Heart right ventricle (tissue), 16 donors: Measurements from ENCODE around the gene SPATA24. TPM values are rescaled to one million over a fixed set of nuclear protein-coding genes. Genes with fewer than 3 reads are reported as not detected.

ENCODE experiments used
- ATAC-seq, 8 donors: fragments of 200-7000 bp; cut with Tn5 transposase; one replicate each; pipeline ENCODE4 v1.9.1; 2020; ENCODE audit warnings: mild to moderate bottlenecking in 8 of 8, moderate library complexity in 8 of 8, moderate number of reproducible peaks in 1 of 8
- DNase-seq, 2 donors: peaks; one replicate each; pipeline ENCODE4 v3.0.0-alpha.2; 2020
- H3K27ac ChIP-seq, 10 donors: fragments of 200-600 bp; sonication (generic) in 2 of 10; one replicate each; pipeline versions ENCODE4 v1.5.0 to v1.8.0; 2020 to 2022; ENCODE audit warnings: mild to moderate bottlenecking in 3 of 10
- H3K27me3 ChIP-seq, 7 donors: fragments of 200-600 bp; one replicate each; pipeline ENCODE4 v1.8.0; 2021 to 2022; ENCODE audit warnings: mild to moderate bottlenecking in 2 of 7
- H3K36me3 ChIP-seq, 9 donors: fragments of 200-600 bp; sonication (generic) in 1 of 9; one replicate each; pipeline versions ENCODE4 v1.5.0 to v1.8.0; 2020 to 2022; ENCODE audit warnings: mild to moderate bottlenecking in 2 of 9
- H3K4me1 ChIP-seq, 9 donors: fragments of 200-600 bp; sonication (generic) in 1 of 9; one replicate each; pipeline versions ENCODE4 v1.5.0 to v1.8.0; 2020 to 2022; ENCODE audit warnings: mild to moderate bottlenecking in 4 of 9
- H3K4me3 ChIP-seq, 10 donors: fragments of 200-600 bp; sonication (generic) in 2 of 10; one replicate each; pipeline versions ENCODE4 v1.5.0 to v1.8.0; 2020 to 2022; ENCODE audit warnings: mild to moderate bottlenecking in 7 of 10, moderate library complexity in 2 of 10
- H3K9me3 ChIP-seq, 11 donors: fragments of 200-600 bp in 10 of 11; sonication (generic) in 2 of 11; one replicate each; pipeline versions ENCODE4 v1.5.0 to v1.8.0; 2013 to 2022; ENCODE audit warnings: mild to moderate bottlenecking in 2 of 11, control low read depth in 1 of 11, moderate library complexity in 1 of 11
- WGBS, 2 donors: extraction: QIAGEN DNeasy Blood & Tissue Kit; methylation state at CpG; one replicate each; pipeline ENCODE4 v1.1.7; 2013; ENCODE audit warnings: inconsistent platforms in 1 of 2; 5-methylcytosine and 5-hydroxymethylcytosine counted together
- intact Hi-C, 10 donors: fragments of 100-400 bp; cut with DNase I; formaldehyde crosslinking; loops; one replicate each; pipeline versions ENCODE4 v1.11.1 to v1.14.2; 2022
- polyA plus RNA-seq, 2 donors: library from polyadenylated mRNA; stranded (reverse); fragments of 200-250 nt; gene quantifications; one replicate each; pipeline ENCODE4 v1.2.3, GENCODE V29; 2013
- total RNA-seq, 10 donors: library from RNA; stranded (reverse); fragmentation: NEBNext Ultra II Directional in 3 of 10; extraction: Animal tissue kit (Norgen Biotek cat#: 25700) in 3 of 10; gene quantifications; one replicate each; pipeline versions ENCODE4 v1.2.1 to v1.2.4, GENCODE V29; 2021 to 2023
- TF ChIP-seq, protein P1 (sequence below), 9 donors: fragments of 200-600 bp; sonication (generic) in 2 of 9; IDR thresholded peaks; one replicate each; pipeline versions ENCODE4 v1.5.0 to v1.8.0; 2021 to 2022; ENCODE audit warnings: antibody characterized with exemption in 9 of 9, mild to moderate bottlenecking in 5 of 9, moderate library complexity in 1 of 9
- donor health status: Arrhythmogenic right ventricular cardiomyopathy.
- donor health status: ischemic (EF 13 %, LVEDD 7.1; RV severe dilation, severe dysfunction).
- donor health status: healthy with polysubstance abuse.
- donor health status: DM: no; HTN: yes; CAD: no.
- donor health status: DM: no; HTN: no; CAD: no.
- donor health status: ischemic (EF 25% LVEDD 6.9; RV normal size, moderate dysfunction).
- donor health status: ischemic (EF 25% LVEDD 5.7; RV mildly dilated, moderate dysfunction).
- donor health status: healthy.
- donor health status: DM: yes; HTN: yes; CAD: no.
- donor health status: Ischemic cardiomyopathy.
- donor health status: ischemic (EF 35%, LVEDD 5.7; RV mildly dilated, moderate dysfunction).
- donor health status: nonischemic (EF 11% LVEDD 7.7; RV severe dilation, severe dysfunction).
- donor health status: DM: yes; HTN: yes; CAD: no.
- donor health status: PGD.
- donor health status: ischemic (EF 29% LVEDD 5.4; RV normal size, mild dysfunction).
- donor health status: nonischemic (EF 23%, LVEDD 6.1; RV moderate dilation, normal function).

Gene SPATA24
- total and polyA plus RNA-seq, 12 donors, result 11.8 to 37.5 (median 16.5) TPM

GRCh38 chr5:139439013-139439903 lies 35.4 kb upstream of the SPATA24 start, which contains the start of gene DNAJC18:
Gene DNAJC18 (minus strand): TSS chr5:139439525. CDS start chr5:139439445, 80 bp downstream.
- DNase-seq (peak; percentile 94 to 95), ATAC-seq (peak; percentile 98 to 99 (median 99))
- Histone ChIP-seq H3K4me3 (peak within 1 kb of the TSS; percentile 47 to 95 (median 78)), H3K27ac (peak within 1 kb of the TSS; percentile 85 to 98 (median 92)), H3K9me3 (no peaks in the 10 kb centered on the region), H3K4me1 (peaks cover 0 to 22% (median 12%) of the 10 kb centered on the region in 9 donors), H3K36me3 (peaks cover 0 to 32% (median 9%) of the 10 kb centered on the region in 9 donors), H3K27me3 (no peaks in the 10 kb centered on the region)
- TF ChIP-seq, protein P1, sequence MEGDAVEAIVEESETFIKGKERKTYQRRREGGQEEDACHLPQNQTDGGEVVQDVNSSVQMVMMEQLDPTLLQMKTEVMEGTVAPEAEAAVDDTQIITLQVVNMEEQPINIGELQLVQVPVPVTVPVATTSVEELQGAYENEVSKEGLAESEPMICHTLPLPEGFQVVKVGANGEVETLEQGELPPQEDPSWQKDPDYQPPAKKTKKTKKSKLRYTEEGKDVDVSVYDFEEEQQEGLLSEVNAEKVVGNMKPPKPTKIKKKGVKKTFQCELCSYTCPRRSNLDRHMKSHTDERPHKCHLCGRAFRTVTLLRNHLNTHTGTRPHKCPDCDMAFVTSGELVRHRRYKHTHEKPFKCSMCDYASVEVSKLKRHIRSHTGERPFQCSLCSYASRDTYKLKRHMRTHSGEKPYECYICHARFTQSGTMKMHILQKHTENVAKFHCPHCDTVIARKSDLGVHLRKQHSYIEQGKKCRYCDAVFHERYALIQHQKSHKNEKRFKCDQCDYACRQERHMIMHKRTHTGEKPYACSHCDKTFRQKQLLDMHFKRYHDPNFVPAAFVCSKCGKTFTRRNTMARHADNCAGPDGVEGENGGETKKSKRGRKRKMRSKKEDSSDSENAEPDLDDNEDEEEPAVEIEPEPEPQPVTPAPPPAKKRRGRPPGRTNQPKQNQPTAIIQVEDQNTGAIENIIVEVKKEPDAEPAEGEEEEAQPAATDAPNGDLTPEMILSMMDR (IDR thresholded peaks at IDR 0.05), result no peak
- intact Hi-C loops, result loop anchor here in 1 of 10 donors (5.0 kb wide), 1 partner anchor 43 kb away; the partner anchor contains the start of gene STING1
- 3% methylated on average over 49 of the region's 49 CpGs for WGBS, 2 donors

DNA sequence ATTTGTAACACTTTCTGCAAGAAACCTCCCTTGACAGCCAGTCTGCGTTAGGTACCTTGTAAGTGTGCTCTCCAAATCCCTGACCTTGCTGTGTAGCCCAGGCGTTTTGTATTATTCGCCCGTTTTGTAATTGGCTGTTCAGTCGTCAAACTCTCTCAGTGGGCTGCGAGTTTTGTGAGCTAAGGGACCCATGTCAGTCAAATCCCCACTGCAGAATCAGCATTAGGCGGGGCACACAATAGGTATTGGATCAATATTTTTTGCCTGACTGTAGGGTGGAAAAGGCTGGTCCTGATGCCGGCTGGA lies 34.8 kb upstream of the SPATA24 start:
- 26% methylated on average over 8 of the region's 8 CpGs for WGBS, 2 donors
- peaks cover 0 to 38% (median 15%) of the 10 kb centered on the region in 9 donors for H3K36me3 ChIP-seq
- H3K4me3 ChIP-seq, result peak overlapping the region; percentile 47 to 95 (median 78)
- intact Hi-C loops, result loop anchor here in 1 of 10 donors (5.0 kb wide), 1 partner anchor 44 kb away; the partner anchor contains the start of gene STING1
- peaks cover 0 to 16% (median 12%) of the 10 kb centered on the region in 9 donors for H3K4me1 ChIP-seq
- ATAC-seq (no peak), DNase-seq (no peak)
- H3K27me3 ChIP-seq, result no peaks in the 10 kb centered on the region
- H3K27ac ChIP-seq, result peak overlapping the region; percentile 85 to 98 (median 92)
- H3K9me3 ChIP-seq, result no peaks in the 10 kb centered on the region
- TF ChIP-seq, protein P1 (IDR thresholded peaks at IDR 0.05), result no peak

DNA sequence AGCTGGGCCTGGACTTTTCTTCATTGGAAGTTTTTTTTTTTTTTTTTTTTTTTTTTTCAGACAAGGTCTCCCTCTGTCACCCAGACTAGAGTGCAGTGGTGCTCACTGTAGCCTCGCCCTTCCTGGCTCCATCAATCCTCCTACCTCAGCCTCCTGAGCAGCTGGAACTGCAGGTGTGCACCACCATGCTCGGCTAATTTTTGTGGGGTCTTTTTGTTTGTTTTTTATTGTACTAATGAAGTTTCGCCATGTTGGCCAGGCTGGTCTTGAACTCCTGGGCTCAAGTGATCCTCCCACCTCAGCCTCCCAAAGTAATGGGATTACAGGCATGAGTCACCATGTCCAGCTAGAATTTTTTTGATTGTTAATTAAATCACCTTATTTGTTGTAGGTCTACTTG lies 31.8 kb upstream of the SPATA24 start:
- ATAC-seq (no peak), DNase-seq (no peak)
- H3K27ac ChIP-seq, result no peak overlapping the region
- H3K27me3 ChIP-seq, result no peaks in the 10 kb centered on the region
- H3K4me3 ChIP-seq, result no peak overlapping the region
- H3K36me3 ChIP-seq, result peaks cover 0 to 68% (median 22%) of the 10 kb centered on the region in 9 donors
- WGBS, 2 donors, result 95 to 97% methylated on average over 3 of the region's 3 CpGs
- intact Hi-C loops, result loop anchor here in 1 of 10 donors (5.0 kb wide), 1 partner anchor 47 kb away; the partner anchor contains the start of gene STING1
- H3K4me1 ChIP-seq, result peaks cover 0 to 16% (median 12%) of the 10 kb centered on the region in 9 donors
- TF ChIP-seq, protein P1 (IDR thresholded peaks at IDR 0.05), result no peak
- no peaks in the 10 kb centered on the region for H3K9me3 ChIP-seq

DNA sequence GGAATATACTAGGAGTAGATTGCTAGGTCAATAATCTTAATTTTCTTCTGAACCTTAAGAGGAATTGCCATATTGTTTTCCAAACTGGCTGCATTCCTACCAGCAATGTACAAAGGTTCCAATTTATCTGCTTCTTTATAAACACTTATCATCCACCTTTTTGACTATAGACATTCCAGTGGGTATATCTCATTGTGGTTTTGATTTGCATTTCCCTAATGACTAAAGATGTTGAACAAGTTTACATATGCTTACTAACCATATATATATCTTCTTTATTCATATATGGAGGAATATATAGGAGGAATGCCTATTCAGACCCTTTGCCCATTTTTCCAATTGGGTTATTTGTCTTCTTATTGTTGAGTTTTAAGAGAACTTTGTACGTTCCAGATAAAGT lies 27.8 kb upstream of the SPATA24 start:
- H3K9me3 ChIP-seq, result no peaks in the 10 kb centered on the region
- no peak overlapping the region for H3K27ac ChIP-seq
- peaks cover 0 to 99% (median 38%) of the 10 kb centered on the region in 9 donors for H3K36me3 ChIP-seq
- intact Hi-C loops, result no loop called here
- DNase-seq (no peak), ATAC-seq (no peak)
- WGBS, 2 donors, result 85% methylated on average over 1 of the region's 1 CpG
- no peaks in the 10 kb centered on the region for H3K27me3 ChIP-seq
- TF ChIP-seq, protein P1 (IDR thresholded peaks at IDR 0.05), result no peak
- H3K4me3 ChIP-seq, result no peak overlapping the region
- H3K4me1 ChIP-seq, result no peaks in the 10 kb centered on the region
